ENCODE measurements around the gene TPMT. TPM values are rescaled to one million over a fixed set of nuclear protein-coding genes. Genes with fewer than 3 reads are reported as not detected.
"Not testable (repeated sequence)": the region's sequence is repeated elsewhere in the genome, so short reads cannot be mapped to it uniquely, and the experiment has no call there.

TPMT gene
- polyA plus RNA-seq, 4 donors = 24.5 to 74.8 (median 50.1) TPM

DNA sequence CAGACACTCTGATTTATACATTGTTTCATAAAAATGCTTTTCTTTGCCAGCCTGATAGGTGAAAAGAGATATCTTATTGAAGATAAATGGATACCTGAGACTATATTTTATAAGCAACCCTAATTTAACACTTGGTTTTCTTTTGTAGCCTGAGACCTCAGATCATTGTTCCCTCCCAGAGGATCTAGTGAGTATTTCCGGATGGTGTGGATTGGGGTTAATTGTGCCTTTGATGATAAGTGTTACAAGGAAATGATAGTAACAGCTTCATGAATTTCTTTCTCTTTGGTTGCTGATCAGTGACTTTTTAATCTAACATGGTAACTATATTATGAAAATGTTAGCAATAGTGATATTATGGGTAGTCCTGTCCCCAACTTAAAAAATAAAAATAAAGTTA lies 30.7 kb upstream of the TPMT start:
- peak in 1 of 2 donors; percentile 29 for DNase-seq
- no peak for FAIRE-seq
- Histone ChIP-seq H3K9me3 (ENCODE audit: control insufficient read depth in 2 of 2, insufficient read depth in 1 of 2, low read depth in 1 of 2, low read length in 1 of 2) (no peaks in the 10 kb centered on the region), H3K4me1 (ENCODE audit: control insufficient read depth in 3 of 3, insufficient read depth in 2 of 3, low read depth in 1 of 3, low read length in 2 of 3) (no peaks in the 10 kb centered on the region), H3K4me3 (ENCODE audit: low read depth in 1 of 3, low read length in 3 of 3) (no peak overlapping the region), H3K27ac (ENCODE audit: low read depth in 1 of 3, low read length in 2 of 3) (peak overlapping the region in 1 of 3 donors; percentile 45), H3K27me3 (ENCODE audit: control insufficient read depth in 3 of 3, insufficient read depth in 3 of 3, low read length in 3 of 3) (no peaks in the 10 kb centered on the region), H3K36me3 (ENCODE audit: control insufficient read depth in 3 of 3, insufficient read depth in 2 of 3, low read depth in 1 of 3, low read length in 3 of 3) (peaks cover 0 to 9% (median 3%) of the 10 kb centered on the region in 3 donors)
- WGBS, 3 donors = 19 to 37% (median 37%) methylated on average over 1 of the region's 1 CpG

GRCh38 chr6:18183766-18184165 lies 28.9 kb upstream of the TPMT start:
- 69 to 90% (median 74%) methylated on average over 4 of the region's 4 CpGs for WGBS, 3 donors
- Histone ChIP-seq H3K27ac (ENCODE audit: low read depth in 1 of 3, low read length in 2 of 3) (no peak overlapping the region), H3K4me1 (ENCODE audit: control insufficient read depth in 3 of 3, insufficient read depth in 2 of 3, low read depth in 1 of 3, low read length in 2 of 3) (no peaks in the 10 kb centered on the region), H3K36me3 (ENCODE audit: control insufficient read depth in 3 of 3, insufficient read depth in 2 of 3, low read depth in 1 of 3, low read length in 3 of 3) (peaks cover 0 to 6% (median 5%) of the 10 kb centered on the region in 3 donors), H3K4me3 (ENCODE audit: low read depth in 1 of 3, low read length in 3 of 3) (no peak overlapping the region), H3K27me3 (ENCODE audit: control insufficient read depth in 3 of 3, insufficient read depth in 3 of 3, low read length in 3 of 3) (no peaks in the 10 kb centered on the region), H3K9me3 (ENCODE audit: control insufficient read depth in 2 of 2, insufficient read depth in 1 of 2, low read depth in 1 of 2, low read length in 1 of 2) (no peaks in the 10 kb centered on the region)
- FAIRE-seq (no peak), DNase-seq (no peak)

GRCh38 chr6:18182568-18182967 lies 27.7 kb upstream of the TPMT start:
- H3K27me3 ChIP-seq (ENCODE audit: control insufficient read depth in 3 of 3, insufficient read depth in 3 of 3, low read length in 3 of 3) = no peaks in the 10 kb centered on the region
- no peak overlapping the region for H3K4me3 ChIP-seq (ENCODE audit: low read depth in 1 of 3, low read length in 3 of 3)
- peaks cover 0 to 6% (median 5%) of the 10 kb centered on the region in 3 donors for H3K36me3 ChIP-seq (ENCODE audit: control insufficient read depth in 3 of 3, insufficient read depth in 2 of 3, low read depth in 1 of 3, low read length in 3 of 3)
- no peak overlapping the region for H3K27ac ChIP-seq (ENCODE audit: low read depth in 1 of 3, low read length in 2 of 3)
- no peaks in the 10 kb centered on the region for H3K4me1 ChIP-seq (ENCODE audit: control insufficient read depth in 3 of 3, insufficient read depth in 2 of 3, low read depth in 1 of 3, low read length in 2 of 3)
- WGBS, 3 donors = 83 to 92% (median 89%) methylated on average over 4 of the region's 4 CpGs
- H3K9me3 ChIP-seq (ENCODE audit: control insufficient read depth in 2 of 2, insufficient read depth in 1 of 2, low read depth in 1 of 2, low read length in 1 of 2) = no peaks in the 10 kb centered on the region
- DNase-seq (no peak), FAIRE-seq (no peak)

- H3K27me3 ChIP-seq (ENCODE audit: control insufficient read depth in 3 of 3, insufficient read depth in 3 of 3, low read length in 3 of 3) = no peaks in the 10 kb centered on the region
- no peak overlapping the region for H3K4me3 ChIP-seq (ENCODE audit: low read depth in 1 of 3, low read length in 3 of 3)
- H3K36me3 ChIP-seq (ENCODE audit: control insufficient read depth in 3 of 3, insufficient read depth in 2 of 3, low read depth in 1 of 3, low read length in 3 of 3) = peaks cover 0 to 6% (median 2%) of the 10 kb centered on the region in 3 donors
- no peaks in the 10 kb centered on the region for H3K9me3 ChIP-seq (ENCODE audit: control insufficient read depth in 2 of 2, insufficient read depth in 1 of 2, low read depth in 1 of 2, low read length in 1 of 2)
- FAIRE-seq = no peak
- WGBS, 3 donors = 38 to 63% (median 44%) methylated on average over 5 of the region's 5 CpGs
- peak; percentile 28 to 44 for DNase-seq
- H3K4me1 ChIP-seq (ENCODE audit: control insufficient read depth in 3 of 3, insufficient read depth in 2 of 3, low read depth in 1 of 3, low read length in 2 of 3) = no peaks in the 10 kb centered on the region
- peak overlapping the region in 2 of 3 donors; percentile 27 to 28 for H3K27ac ChIP-seq (ENCODE audit: low read depth in 1 of 3, low read length in 2 of 3)
Observed at GRCh38 chr6:18179770-18180356, 25.0 kb upstream of the TPMT start.

- Histone ChIP-seq H3K4me3 (ENCODE audit: low read depth in 1 of 3, low read length in 3 of 3) (no peak overlapping the region), H3K27ac (ENCODE audit: low read depth in 1 of 3, low read length in 2 of 3) (no peak overlapping the region), H3K36me3 (ENCODE audit: control insufficient read depth in 3 of 3, insufficient read depth in 2 of 3, low read depth in 1 of 3, low read length in 3 of 3) (peaks cover 2 to 6% (median 2%) of the 10 kb centered on the region in 3 donors), H3K4me1 (ENCODE audit: control insufficient read depth in 3 of 3, insufficient read depth in 2 of 3, low read depth in 1 of 3, low read length in 2 of 3) (no peaks in the 10 kb centered on the region), H3K9me3 (ENCODE audit: control insufficient read depth in 2 of 2, insufficient read depth in 1 of 2, low read depth in 1 of 2, low read length in 1 of 2) (no peaks in the 10 kb centered on the region), H3K27me3 (ENCODE audit: control insufficient read depth in 3 of 3, insufficient read depth in 3 of 3, low read length in 3 of 3) (no peaks in the 10 kb centered on the region)
- no peak for DNase-seq
- FAIRE-seq = no peak
- 85 to 98% (median 86%) methylated on average over 3 of the region's 3 CpGs for WGBS, 3 donors
Observed at GRCh38 chr6:18178960-18179615, 24.2 kb upstream of the TPMT start.

DNA sequence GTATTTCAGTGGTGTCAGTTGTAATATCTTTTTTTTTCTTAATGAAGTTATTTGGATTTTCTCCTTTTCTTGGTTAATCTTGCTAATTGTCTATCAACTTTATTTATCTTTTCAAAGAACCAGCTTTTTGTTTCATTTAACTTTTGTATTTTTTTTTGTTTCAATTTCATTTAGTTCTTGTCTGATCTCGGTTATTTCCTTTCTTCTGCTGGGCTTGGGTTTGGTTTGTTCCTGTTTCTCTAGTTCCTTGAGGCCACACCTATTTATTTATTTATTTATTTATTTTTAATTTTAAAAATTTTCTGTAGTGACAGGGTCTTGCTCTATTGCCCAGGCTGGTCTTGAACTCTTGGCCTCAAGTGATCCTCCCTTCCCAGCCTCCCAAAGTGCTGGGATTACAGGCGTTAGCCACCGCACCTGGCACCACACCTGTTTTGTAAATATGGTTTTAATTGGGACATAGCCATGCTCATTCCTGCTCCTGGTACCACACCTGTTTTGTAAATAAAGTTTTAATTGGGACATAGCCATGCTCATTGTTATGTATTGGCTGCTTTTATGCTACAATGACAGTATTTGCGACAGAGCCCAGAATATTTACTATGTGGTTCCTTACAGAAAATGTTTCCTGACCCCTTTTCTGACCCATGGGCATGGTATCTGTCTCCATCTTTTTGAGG lies 22.5 kb upstream of the TPMT start:
- Histone ChIP-seq H3K27me3 (ENCODE audit: control insufficient read depth in 3 of 3, insufficient read depth in 3 of 3, low read length in 3 of 3) (no peaks in the 10 kb centered on the region), H3K4me1 (ENCODE audit: control insufficient read depth in 3 of 3, insufficient read depth in 2 of 3, low read depth in 1 of 3, low read length in 2 of 3) (no peaks in the 10 kb centered on the region), H3K27ac (ENCODE audit: low read depth in 1 of 3, low read length in 2 of 3) (no peak overlapping the region), H3K9me3 (ENCODE audit: control insufficient read depth in 2 of 2, insufficient read depth in 1 of 2, low read depth in 1 of 2, low read length in 1 of 2) (no peaks in the 10 kb centered on the region), H3K4me3 (ENCODE audit: low read depth in 1 of 3, low read length in 3 of 3) (no peak overlapping the region), H3K36me3 (ENCODE audit: control insufficient read depth in 3 of 3, insufficient read depth in 2 of 3, low read depth in 1 of 3, low read length in 3 of 3) (peaks cover 2 to 8% (median 2%) of the 10 kb centered on the region in 3 donors)
- WGBS, 3 donors = 79 to 90% (median 87%) methylated on average over 4 of the region's 4 CpGs
- FAIRE-seq (no peak), DNase-seq (no peak)

DNA sequence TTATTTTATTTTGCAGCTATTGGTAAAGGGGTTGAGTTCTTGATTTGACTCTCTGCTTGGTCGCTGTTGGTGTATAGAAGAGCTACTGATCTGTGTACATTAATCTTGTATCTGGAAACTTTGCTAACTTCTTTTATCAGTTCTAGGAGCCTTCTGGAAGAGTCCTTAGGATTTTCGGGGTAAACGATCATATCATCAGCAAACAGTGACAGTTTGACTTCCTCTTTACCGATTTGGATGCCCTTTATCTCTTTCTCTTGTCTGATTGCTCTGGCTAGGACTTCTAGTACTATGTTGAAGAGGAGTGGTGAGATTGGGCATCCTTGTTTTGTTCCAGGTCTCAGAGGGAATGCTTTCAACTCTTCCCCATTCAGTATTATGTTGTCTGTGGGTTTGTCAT lies 21.3 kb upstream of the TPMT start:
- H3K36me3 ChIP-seq (ENCODE audit: control insufficient read depth in 3 of 3, insufficient read depth in 2 of 3, low read depth in 1 of 3, low read length in 3 of 3); H3K4me1 ChIP-seq (ENCODE audit: control insufficient read depth in 3 of 3, insufficient read depth in 2 of 3, low read depth in 1 of 3, low read length in 2 of 3); H3K27me3 ChIP-seq (ENCODE audit: control insufficient read depth in 3 of 3, insufficient read depth in 3 of 3, low read length in 3 of 3); FAIRE-seq; H3K4me3 ChIP-seq (ENCODE audit: low read depth in 1 of 3, low read length in 3 of 3); H3K9me3 ChIP-seq (ENCODE audit: control insufficient read depth in 2 of 2, insufficient read depth in 1 of 2, low read depth in 1 of 2, low read length in 1 of 2); H3K27ac ChIP-seq (ENCODE audit: low read depth in 1 of 3, low read length in 2 of 3); DNase-seq: not testable (repeated sequence)
- WGBS, 3 donors = 73 to 81% (median 81%) methylated on average over 4 of the region's 4 CpGs

GRCh38 chr6:18171871-18172270 lies 17.0 kb upstream of the TPMT start:
- WGBS, 3 donors = 75 to 84% (median 84%) methylated on average over 7 of the region's 7 CpGs
- H3K27ac ChIP-seq (ENCODE audit: low read depth in 1 of 3, low read length in 2 of 3) = no peak overlapping the region
- no peak for FAIRE-seq
- H3K27me3 ChIP-seq (ENCODE audit: control insufficient read depth in 3 of 3, insufficient read depth in 3 of 3, low read length in 3 of 3) = no peaks in the 10 kb centered on the region
- no peaks in the 10 kb centered on the region for H3K4me1 ChIP-seq (ENCODE audit: control insufficient read depth in 3 of 3, insufficient read depth in 2 of 3, low read depth in 1 of 3, low read length in 2 of 3)
- no peak for DNase-seq
- no peak overlapping the region for H3K4me3 ChIP-seq (ENCODE audit: low read depth in 1 of 3, low read length in 3 of 3)
- peaks cover 0 to 20% (median 6%) of the 10 kb centered on the region in 3 donors for H3K36me3 ChIP-seq (ENCODE audit: control insufficient read depth in 3 of 3, insufficient read depth in 2 of 3, low read depth in 1 of 3, low read length in 3 of 3)
- no peaks in the 10 kb centered on the region for H3K9me3 ChIP-seq (ENCODE audit: control insufficient read depth in 2 of 2, insufficient read depth in 1 of 2, low read depth in 1 of 2, low read length in 1 of 2)
